A549 (cell line): ENCODE results near the gene CYSRT1. TPM values are rescaled to one million over a fixed set of nuclear protein-coding genes. Genes with fewer than 3 reads are reported as not detected.

ENCODE experiments used
- ATAC-seq, 2 experiments: fragments of 200-7000 bp in 1 of 2; fragments of >200 bp in 1 of 2; cut with Nextera tagmentation in 1 of 2; cut with Tn5 transposase in 1 of 2; 3 replicates each; pipeline versions ENCODE4 v1.8.0 to v1.9.1; 2018 to 2020; ENCODE audit warnings: mild to moderate bottlenecking in 1 of 2, moderate library complexity in 1 of 2
- CTCF ChIA-PET: fragments of 300-600 bp; sonication (Branson Sonifier 250); formaldehyde crosslinking; extraction: SDS; loops from one replicate; lab custom pipeline; 2021; ENCODE audit warnings: antibody characterized with exemption, inconsistent platforms; lab: Yijun Ruan, JAX
- POLR2A ChIA-PET: fragments of 350-600 bp; formaldehyde crosslinking; extraction: SDS; loops from one replicate; lab custom pipeline; 2021; ENCODE audit warnings: antibody characterized with exemption, inconsistent platforms; lab: Yijun Ruan, JAX
- DNase-seq, 2 experiments: peaks; one replicate each; pipeline versions ENCODE4 v3.0.0 to v3.0.0-alpha.2; 2011 to 2016; ENCODE audit warnings: low read depth in 1 of 2, low spot score in 1 of 2
- FAIRE-seq: peaks from 2 replicates; lab custom pipeline; 2011; peaks lifted over from hg19 to GRCh38; lab: Jason Lieb, UNC
- H3K27ac ChIP-seq, 2 experiments: fragments of >200 bp; sonication (Bioruptor Twin); formaldehyde crosslinking; 3 replicates each; pipeline ENCODE4 v1.5.1; 2016 to 2017
- H3K4me1 ChIP-seq: fragments of >200 bp; sonication (Bioruptor Twin); formaldehyde crosslinking; 3 replicates; pipeline ENCODE4 v1.6.1; 2016
- H3K4me2 ChIP-seq: fragments of >200 bp; sonication (Bioruptor Twin); formaldehyde crosslinking; 3 replicates; pipeline ENCODE4 v1.6.1; 2016
- H3K4me3 ChIP-seq: fragments of >200 bp; sonication (Bioruptor Twin); formaldehyde crosslinking; 3 replicates; pipeline ENCODE4 v1.5.1; 2016
- H3K9me3 ChIP-seq: fragments of >200 bp; sonication (Bioruptor Twin); formaldehyde crosslinking; 3 replicates; pipeline ENCODE4 v1.6.1; 2016
- ATOH8 ChIP-seq: fragments of 250-450 bp; sonication (Bioruptor Pico); IDR thresholded peaks from 2 replicates; pipeline ENCODE4 v1.5.0; 2020; ENCODE audit warnings: low read depth, mild to moderate bottlenecking, moderate library complexity
- CEBPB ChIP-seq, 2 experiments: fragments of >200 bp in 1 of 2; sonication (Bioruptor Twin) in 1 of 2; formaldehyde crosslinking in 1 of 2; IDR thresholded peaks; 2 replicates each; pipeline ENCODE4 v1.6.1; 2012 to 2016
- CTCF ChIP-seq: fragments of >200 bp; sonication (Bioruptor Twin); formaldehyde crosslinking; IDR thresholded peaks from 3 replicates; pipeline ENCODE4 v1.5.1; 2016
- E2F6 ChIP-seq: IDR thresholded peaks from 2 replicates; pipeline ENCODE4 v1.6.1; 2012; ENCODE audit warnings: low read depth, borderline replicate concordance
- EHF ChIP-seq: fragments of 250-450 bp; sonication (Bioruptor Pico); IDR thresholded peaks from 2 replicates; pipeline ENCODE4 v1.5.0; 2020; ENCODE audit warnings: mild to moderate bottlenecking
- FOSB ChIP-seq: fragments of 250-450 bp; sonication (Bioruptor Pico); IDR thresholded peaks from 2 replicates; pipeline ENCODE4 v1.5.0; 2020; ENCODE audit warnings: mild to moderate bottlenecking, moderate library complexity
- FOXS1 ChIP-seq: fragments of 250-450 bp; sonication (Bioruptor Pico); IDR thresholded peaks from 2 replicates; pipeline ENCODE4 v1.5.0; 2020; ENCODE audit warnings: mild to moderate bottlenecking, moderate library complexity
- HES2 ChIP-seq: fragments of >200 bp; sonication (Bioruptor Twin); formaldehyde crosslinking; IDR thresholded peaks from 2 replicates; pipeline ENCODE4 v1.6.1; 2016
- HEYL ChIP-seq: fragments of 250-450 bp; sonication (Bioruptor Pico); IDR thresholded peaks from 2 replicates; pipeline ENCODE4 v1.8.0; 2021; ENCODE audit warnings: mild to moderate bottlenecking, moderate library complexity
- HOXA7 ChIP-seq: fragments of 250-450 bp; sonication (Bioruptor Pico); IDR thresholded peaks from 2 replicates; pipeline ENCODE4 v1.5.0; 2020; ENCODE audit warnings: mild to moderate bottlenecking, moderate library complexity
- HOXB5 ChIP-seq: fragments of 250-450 bp; sonication (Bioruptor Pico); IDR thresholded peaks from 2 replicates; pipeline ENCODE4 v1.5.0; 2020; ENCODE audit warnings: mild to moderate bottlenecking, moderate library complexity
- JUN ChIP-seq, 2 experiments: fragments of >200 bp; sonication (Bioruptor Twin); formaldehyde crosslinking; IDR thresholded peaks; 2 replicates in 1 of 2; 3 replicates in 1 of 2; pipeline ENCODE4 v1.6.1; 2016 to 2017
- JUNB ChIP-seq: fragments of >200 bp; sonication (Bioruptor Twin); formaldehyde crosslinking; IDR thresholded peaks from 2 replicates; pipeline ENCODE4 v1.6.1; 2016
- MAX ChIP-seq: IDR thresholded peaks from 2 replicates; pipeline ENCODE4 v1.6.1; 2012
- MAZ ChIP-seq: fragments of 150-350 bp; IDR thresholded peaks from 2 replicates; pipeline ENCODE4 v1.6.1; 2014; ENCODE audit warnings: antibody characterized with exemption, low read depth, low read length, borderline replicate concordance
- NPAS2 ChIP-seq: fragments of 250-450 bp; sonication (Bioruptor Pico); IDR thresholded peaks from 2 replicates; pipeline ENCODE4 v1.8.0; 2022; ENCODE audit warnings: mild to moderate bottlenecking, moderate library complexity, borderline replicate concordance
- POLR2A ChIP-seq: IDR thresholded peaks from 2 replicates; pipeline ENCODE4 v1.6.1; 2012; ENCODE audit warnings: mild to moderate bottlenecking, low read length
- POLR2AphosphoS2 ChIP-seq: conservative IDR thresholded peaks from 2 replicates; pipeline ENCODE4 v1.6.1; 2012; ENCODE audit warnings: low read length, improper control_type of control experiment, inconsistent platforms
- RARB ChIP-seq: fragments of 250-450 bp; sonication (Bioruptor Pico); IDR thresholded peaks from 2 replicates; pipeline ENCODE4 v1.8.0; 2021; ENCODE audit warnings: mild to moderate bottlenecking, moderate library complexity
- RCOR1 ChIP-seq: fragments of 150-350 bp; IDR thresholded peaks from 2 replicates; pipeline ENCODE4 v1.6.1; 2014; ENCODE audit warnings: antibody characterized with exemption, low read length, low read depth
- RFX5 ChIP-seq: fragments of 450-650 bp; IDR thresholded peaks from 2 replicates; pipeline ENCODE4 v1.7.1; 2014; ENCODE audit warnings: antibody characterized with exemption, mild to moderate bottlenecking, moderate library complexity
- SMC3 ChIP-seq: fragments of >200 bp; sonication (Bioruptor Twin); formaldehyde crosslinking; IDR thresholded peaks from 3 replicates; pipeline ENCODE4 v1.6.1; 2018; ENCODE audit warnings: inconsistent platforms
- ZSCAN20 ChIP-seq: fragments of 250-450 bp; sonication (Bioruptor Pico); IDR thresholded peaks from 2 replicates; pipeline ENCODE4 v1.8.0; 2022; ENCODE audit warnings: mild to moderate bottlenecking, moderate library complexity
- WGBS: methylation state at CpG from one replicate; pipeline ENCODE4 v1.1.6; 2017; ENCODE audit errors: missing lambda C conversion rate; 5-methylcytosine and 5-hydroxymethylcytosine counted together
- polyA plus RNA-seq, 4 experiments: library from polyadenylated mRNA; depleted of rRNA in 3 of 4; stranded (reverse); fragments of >200 nt; fragmentation: RNase III in 1 of 4; extraction: RNeasy Plus Mini Kit Qiagen cat#74134 plus additional on column Dnase treatment in 1 of 4; gene quantifications; 2 replicates in 3 of 4; 3 replicates in 1 of 4; pipeline ENCODE4 v1.2.3, GENCODE V29; 2011 to 2017

Gene CYSRT1
- polyA plus RNA-seq, 2 of the 4 experiments (the other 2 are of a cell fraction) = 0.30 to 0.81 TPM

GRCh38 chr9:137247916-137248175 lies 22.9 kb downstream of the CYSRT1 start:
- ATAC-seq (no peak), DNase-seq (no peak), FAIRE-seq (no peak)
- H3K4me3 ChIP-seq = no peak overlapping the region
- H3K9me3 ChIP-seq = no peaks in the 10 kb centered on the region
- ChIA-PET POLR2A (no interaction called here), CTCF (interaction anchor here (1.0 to 13.1 kb wide), 4 partner anchors 11 to 26 kb away, joined by 3 to 236 read pairs (median 8); partner anchors contain the start of gene NELFB)
- H3K4me2 ChIP-seq = no peak overlapping the region
- H3K27ac ChIP-seq = no peak overlapping the region
- H3K4me1 ChIP-seq = peaks cover 14% of the 10 kb centered on the region
- TF ChIP-seq FOXS1 (CRISPR knock-in tag) (no peak), CTCF (no peak), RARB (CRISPR knock-in tag) (no peak), MAZ (no peak), SMC3 (no peak)
- 94% methylated on average over 6 of the region's 6 CpGs for WGBS

- Histone ChIP-seq H3K4me3 (no peak overlapping the region), H3K4me1 (peaks cover 9% of the 10 kb centered on the region), H3K27ac (0 out of 6 replicates have a peak overlapping the region, but pooled peaks of 1 of the 2 experiments have one; percentile 18), H3K4me2 (no peak overlapping the region), H3K9me3 (no peaks in the 10 kb centered on the region)
- FAIRE-seq = no peak
- ChIA-PET POLR2A (interaction anchor here (1.0 to 1.5 kb wide), 2 partner anchors 10 kb away, joined by 5 to 12 read pairs; partner anchors contain the start of gene TUBB4B), CTCF (interaction anchor here (0.6 to 2.6 kb wide), 11 partner anchors 9 to 200 kb away, joined by 3 to 15 read pairs (median 3); partner anchors contain the start of gene TUBB4B)
- TF ChIP-seq RFX5 = no peak
- no peak for TF ChIP-seq POLR2A
- no peak for TF ChIP-seq RCOR1
- no peak for TF ChIP-seq HES2
- no peak for TF ChIP-seq EHF
- TF ChIP-seq JUNB = no peak
- no peak for TF ChIP-seq POLR2AphosphoS2
- no peak for TF ChIP-seq ZSCAN20 (CRISPR knock-in tag)
- TF ChIP-seq E2F6 = no peak
- no peak for TF ChIP-seq JUN (IDR thresholded peaks at IDR 0.05)
- TF ChIP-seq ATOH8 (CRISPR knock-in tag) = no peak
- no peak for TF ChIP-seq FOSB (CRISPR knock-in tag)
- TF ChIP-seq HOXA7 (CRISPR knock-in tag) = no peak
- no peak for TF ChIP-seq HEYL (CRISPR knock-in tag)
- TF ChIP-seq NPAS2 (CRISPR knock-in tag) = no peak
- TF ChIP-seq CEBPB (IDR thresholded peaks at IDR 0.05) = no peak
- no peak for TF ChIP-seq MAX
- no peak for TF ChIP-seq HOXB5 (CRISPR knock-in tag)
- no peak for DNase-seq
- WGBS = 89% methylated on average over 10 of the region's 18 CpGs
- no peak for ATAC-seq
Measured at GRCh38 chr9:137250329-137251193, 25.6 kb downstream of the CYSRT1 start.
